ENCODE results near the gene GUCA2B. TPM values are rescaled to one million over a fixed set of nuclear protein-coding genes. Genes with fewer than 3 reads are reported as not detected.

The GUCA2B gene
- total RNA-seq, 1 donor from 2014 or later: not detected

DNA sequence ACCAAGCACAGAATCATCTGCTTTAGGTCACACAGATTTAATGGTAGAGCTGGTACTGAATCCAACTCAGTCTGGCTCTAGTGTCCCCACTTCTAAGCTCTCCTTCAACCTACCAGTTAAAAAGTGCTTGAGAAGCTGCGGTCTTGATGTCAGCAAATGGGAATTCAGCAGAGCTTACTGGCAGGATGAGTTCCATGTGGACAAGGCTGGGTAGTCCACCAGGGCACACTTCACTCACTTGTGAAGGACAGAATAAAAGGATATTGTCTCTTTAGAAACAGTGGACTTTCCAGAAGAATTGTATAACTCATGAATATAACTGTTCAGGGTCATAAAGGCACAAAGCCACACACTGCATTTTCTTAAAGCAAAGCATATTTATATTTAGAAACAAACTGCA lies 35.1 kb upstream of the GUCA2B start:
- Histone ChIP-seq H4K20me1 (ENCODE audit: insufficient read depth, low read length) (no peaks in the 10 kb centered on the region), H3K79me2 (ENCODE audit: insufficient read depth, low read length) (no peaks in the 10 kb centered on the region), H3K27me3 (ENCODE audit: insufficient read depth, low read length) (peaks cover 9% of the 10 kb centered on the region), H3K9me3 (ENCODE audit: insufficient read depth, low read depth, low read length) (no peaks in the 10 kb centered on the region), H3K4me2 (ENCODE audit: low read length) (no peak overlapping the region), H2AFZ (ENCODE audit: low read depth, low read length) (no peak overlapping the region), H3K36me3 (ENCODE audit: insufficient read depth, low read length) (no peaks in the 10 kb centered on the region), H3K9ac (ENCODE audit: low read length) (no peak overlapping the region), H3K4me1 (ENCODE audit: insufficient read depth, low read length) (no peaks in the 10 kb centered on the region), H3K27ac (ENCODE audit: low read depth, low read length) (no peak overlapping the region), H3K4me3 (ENCODE audit: insufficient read depth, low read depth, low read length) (no peak overlapping the region)
- peaks cover 8% of the 10 kb centered on the region for H3K9me3 Mint-ChIP-seq (ENCODE audit: unreplicated experiment)
- H3K36me3 Mint-ChIP-seq (ENCODE audit: low read depth, unreplicated experiment): no peaks in the 10 kb centered on the region
- DNase-seq (ENCODE audit: low read depth) (no peak), FAIRE-seq (no peak)
- no peak for TF ChIP-seq EZH2 (IDR thresholded peaks at IDR 0.05; ENCODE audit: insufficient read depth, low read length)
- TF ChIP-seq, protein P1, sequence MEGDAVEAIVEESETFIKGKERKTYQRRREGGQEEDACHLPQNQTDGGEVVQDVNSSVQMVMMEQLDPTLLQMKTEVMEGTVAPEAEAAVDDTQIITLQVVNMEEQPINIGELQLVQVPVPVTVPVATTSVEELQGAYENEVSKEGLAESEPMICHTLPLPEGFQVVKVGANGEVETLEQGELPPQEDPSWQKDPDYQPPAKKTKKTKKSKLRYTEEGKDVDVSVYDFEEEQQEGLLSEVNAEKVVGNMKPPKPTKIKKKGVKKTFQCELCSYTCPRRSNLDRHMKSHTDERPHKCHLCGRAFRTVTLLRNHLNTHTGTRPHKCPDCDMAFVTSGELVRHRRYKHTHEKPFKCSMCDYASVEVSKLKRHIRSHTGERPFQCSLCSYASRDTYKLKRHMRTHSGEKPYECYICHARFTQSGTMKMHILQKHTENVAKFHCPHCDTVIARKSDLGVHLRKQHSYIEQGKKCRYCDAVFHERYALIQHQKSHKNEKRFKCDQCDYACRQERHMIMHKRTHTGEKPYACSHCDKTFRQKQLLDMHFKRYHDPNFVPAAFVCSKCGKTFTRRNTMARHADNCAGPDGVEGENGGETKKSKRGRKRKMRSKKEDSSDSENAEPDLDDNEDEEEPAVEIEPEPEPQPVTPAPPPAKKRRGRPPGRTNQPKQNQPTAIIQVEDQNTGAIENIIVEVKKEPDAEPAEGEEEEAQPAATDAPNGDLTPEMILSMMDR (IDR thresholded peaks at IDR 0.05; ENCODE audit: insufficient read depth, low read depth, low read length): no peak
- no peaks in the 10 kb centered on the region for H3K4me1 Mint-ChIP-seq (ENCODE audit: low read depth, unreplicated experiment)
- no peak overlapping the region for H3K27ac Mint-ChIP-seq (ENCODE audit: unreplicated experiment)
- H3K4me3 Mint-ChIP-seq (ENCODE audit: unreplicated experiment): no peak overlapping the region
- peaks cover 14% of the 10 kb centered on the region for H3K27me3 Mint-ChIP-seq (ENCODE audit: low read depth, unreplicated experiment)

DNA sequence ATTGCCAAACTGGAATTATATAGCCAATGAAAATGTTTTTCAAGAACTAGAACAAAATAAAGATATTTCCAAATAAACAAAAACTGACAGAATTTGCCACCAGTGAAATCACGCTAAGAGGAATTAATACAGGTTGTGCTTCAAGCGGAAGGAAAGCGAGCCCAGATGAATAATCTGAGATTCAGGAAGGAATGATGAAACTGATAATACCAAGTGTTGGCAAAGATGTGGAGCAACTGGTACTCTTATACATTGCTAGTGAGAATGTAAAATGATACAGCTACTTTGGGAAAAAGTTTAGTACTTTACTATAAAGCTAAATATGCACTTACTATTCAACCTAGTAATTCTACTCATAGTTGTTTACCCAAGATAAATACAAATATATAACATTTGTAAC lies 30.8 kb upstream of the GUCA2B start:
- Mint-ChIP-seq H3K4me1 (ENCODE audit: low read depth, unreplicated experiment) (no peaks in the 10 kb centered on the region), H3K27me3 (ENCODE audit: low read depth, unreplicated experiment) (peaks cover 10% of the 10 kb centered on the region), H3K4me3 (ENCODE audit: unreplicated experiment) (no peak overlapping the region), H3K9me3 (ENCODE audit: unreplicated experiment) (peaks cover 5% of the 10 kb centered on the region), H3K27ac (ENCODE audit: unreplicated experiment) (no peak overlapping the region), H3K36me3 (ENCODE audit: low read depth, unreplicated experiment) (no peaks in the 10 kb centered on the region)
- Histone ChIP-seq H3K36me3 (ENCODE audit: insufficient read depth, low read length) (no peaks in the 10 kb centered on the region), H2AFZ (ENCODE audit: low read depth, low read length) (no peak overlapping the region), H3K4me1 (ENCODE audit: insufficient read depth, low read length) (no peaks in the 10 kb centered on the region), H4K20me1 (ENCODE audit: insufficient read depth, low read length) (no peaks in the 10 kb centered on the region), H3K27me3 (ENCODE audit: insufficient read depth, low read length) (peaks cover 4% of the 10 kb centered on the region), H3K9ac (ENCODE audit: low read length) (no peak overlapping the region), H3K79me2 (ENCODE audit: insufficient read depth, low read length) (no peaks in the 10 kb centered on the region), H3K4me3 (ENCODE audit: insufficient read depth, low read depth, low read length) (no peak overlapping the region), H3K27ac (ENCODE audit: low read depth, low read length) (no peak overlapping the region), H3K9me3 (ENCODE audit: insufficient read depth, low read depth, low read length) (no peaks in the 10 kb centered on the region), H3K4me2 (ENCODE audit: low read length) (no peak overlapping the region)
- FAIRE-seq (no peak), DNase-seq (ENCODE audit: low read depth) (no peak)
- TF ChIP-seq, protein P1 (IDR thresholded peaks at IDR 0.05; ENCODE audit: insufficient read depth, low read depth, low read length): no peak
- no peak for TF ChIP-seq EZH2 (IDR thresholded peaks at IDR 0.05; ENCODE audit: insufficient read depth, low read length)

DNA sequence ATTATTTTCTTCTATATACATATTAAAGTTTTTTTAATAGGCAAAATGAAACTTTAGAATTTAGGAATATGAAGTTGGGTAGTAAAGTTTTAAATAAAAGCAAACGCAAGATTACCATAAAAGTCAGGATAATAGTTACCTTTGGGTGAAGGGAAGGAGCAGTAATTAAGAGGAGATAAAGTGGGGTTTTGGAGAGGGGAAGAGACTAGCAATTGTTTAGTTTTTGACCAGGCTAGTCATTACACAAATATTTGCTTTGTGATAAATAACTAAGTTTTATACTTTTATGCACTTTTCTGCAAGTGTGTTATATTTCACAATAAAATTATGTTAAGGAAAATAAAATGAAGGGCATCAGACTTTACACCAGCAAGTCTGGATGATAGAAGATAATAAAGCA lies 27.7 kb upstream of the GUCA2B start:
- H3K27me3 Mint-ChIP-seq (ENCODE audit: low read depth, unreplicated experiment): peaks cover 23% of the 10 kb centered on the region
- TF ChIP-seq EZH2 (IDR thresholded peaks at IDR 0.05; ENCODE audit: insufficient read depth, low read length): no peak
- TF ChIP-seq, protein P1 (IDR thresholded peaks at IDR 0.05; ENCODE audit: insufficient read depth, low read depth, low read length): no peak
- Histone ChIP-seq H3K79me2 (ENCODE audit: insufficient read depth, low read length) (no peaks in the 10 kb centered on the region), H3K36me3 (ENCODE audit: insufficient read depth, low read length) (no peaks in the 10 kb centered on the region), H2AFZ (ENCODE audit: low read depth, low read length) (no peak overlapping the region), H3K4me3 (ENCODE audit: insufficient read depth, low read depth, low read length) (no peak overlapping the region), H3K4me2 (ENCODE audit: low read length) (no peak overlapping the region), H3K9me3 (ENCODE audit: insufficient read depth, low read depth, low read length) (no peaks in the 10 kb centered on the region), H3K9ac (ENCODE audit: low read length) (no peak overlapping the region), H4K20me1 (ENCODE audit: insufficient read depth, low read length) (no peaks in the 10 kb centered on the region), H3K27ac (ENCODE audit: low read depth, low read length) (no peak overlapping the region), H3K27me3 (ENCODE audit: insufficient read depth, low read length) (peaks cover 5% of the 10 kb centered on the region), H3K4me1 (ENCODE audit: insufficient read depth, low read length) (no peaks in the 10 kb centered on the region)
- no peak overlapping the region for H3K4me3 Mint-ChIP-seq (ENCODE audit: unreplicated experiment)
- H3K36me3 Mint-ChIP-seq (ENCODE audit: low read depth, unreplicated experiment): no peaks in the 10 kb centered on the region
- H3K27ac Mint-ChIP-seq (ENCODE audit: unreplicated experiment): no peak overlapping the region
- H3K9me3 Mint-ChIP-seq (ENCODE audit: unreplicated experiment): peaks cover 2% of the 10 kb centered on the region
- FAIRE-seq (no peak), DNase-seq (ENCODE audit: low read depth) (no peak)
- H3K4me1 Mint-ChIP-seq (ENCODE audit: low read depth, unreplicated experiment): no peaks in the 10 kb centered on the region
